GM12873 (cell line): ENCODE data around the gene DIAPH3.

Experiments used
- TF ChIP-seq, protein P1 (sequence below): IDR thresholded peaks from 2 replicates; pipeline ENCODE4 v1.5.1; 2012; ENCODE audit warnings: low read depth, mild to moderate bottlenecking, moderate library complexity, low read length, control low read depth; ENCODE audit not compliant: insufficient read depth; ENCODE audit errors: missing control alignments

Gene DIAPH3

DNA sequence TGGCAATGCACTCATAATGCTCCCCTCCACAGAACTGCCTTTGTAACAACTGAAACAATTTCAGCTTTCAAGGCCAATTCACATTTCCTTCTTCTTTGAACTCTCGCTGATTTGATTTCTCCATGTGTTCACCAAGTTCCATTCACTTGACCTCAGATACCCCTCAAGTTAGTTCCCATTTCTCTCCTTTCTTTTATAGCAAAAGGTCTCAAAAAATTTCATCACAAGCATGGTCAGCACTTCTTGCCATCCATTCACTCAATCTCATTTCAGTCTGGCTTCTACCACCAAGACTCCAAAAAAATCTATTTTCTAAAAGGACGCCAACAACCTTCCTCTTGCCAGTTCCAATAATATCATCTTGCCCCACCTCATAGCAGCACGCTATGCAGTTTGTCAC, 135.7 kb downstream of the DIAPH3 start:
- TF ChIP-seq, protein P1, sequence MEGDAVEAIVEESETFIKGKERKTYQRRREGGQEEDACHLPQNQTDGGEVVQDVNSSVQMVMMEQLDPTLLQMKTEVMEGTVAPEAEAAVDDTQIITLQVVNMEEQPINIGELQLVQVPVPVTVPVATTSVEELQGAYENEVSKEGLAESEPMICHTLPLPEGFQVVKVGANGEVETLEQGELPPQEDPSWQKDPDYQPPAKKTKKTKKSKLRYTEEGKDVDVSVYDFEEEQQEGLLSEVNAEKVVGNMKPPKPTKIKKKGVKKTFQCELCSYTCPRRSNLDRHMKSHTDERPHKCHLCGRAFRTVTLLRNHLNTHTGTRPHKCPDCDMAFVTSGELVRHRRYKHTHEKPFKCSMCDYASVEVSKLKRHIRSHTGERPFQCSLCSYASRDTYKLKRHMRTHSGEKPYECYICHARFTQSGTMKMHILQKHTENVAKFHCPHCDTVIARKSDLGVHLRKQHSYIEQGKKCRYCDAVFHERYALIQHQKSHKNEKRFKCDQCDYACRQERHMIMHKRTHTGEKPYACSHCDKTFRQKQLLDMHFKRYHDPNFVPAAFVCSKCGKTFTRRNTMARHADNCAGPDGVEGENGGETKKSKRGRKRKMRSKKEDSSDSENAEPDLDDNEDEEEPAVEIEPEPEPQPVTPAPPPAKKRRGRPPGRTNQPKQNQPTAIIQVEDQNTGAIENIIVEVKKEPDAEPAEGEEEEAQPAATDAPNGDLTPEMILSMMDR: no peak

DNA sequence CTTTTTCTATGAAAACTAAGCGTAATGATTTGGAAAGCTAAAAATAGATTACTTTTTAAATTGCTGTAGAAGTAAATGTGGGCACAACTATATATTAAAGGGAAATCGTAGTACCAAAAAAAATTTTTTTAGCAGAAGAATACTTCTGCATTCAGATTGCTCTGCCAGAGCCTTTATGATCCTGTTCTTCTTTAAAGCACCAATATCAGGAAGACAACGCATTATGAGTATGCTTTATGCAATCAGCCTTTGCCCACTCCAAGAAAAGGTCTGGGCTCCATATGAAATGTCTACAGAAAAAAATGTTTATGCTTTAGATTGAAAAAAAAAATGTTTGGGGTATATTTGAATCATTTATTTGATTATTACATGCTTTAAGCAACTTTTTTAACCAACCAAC, 137.4 kb downstream of the DIAPH3 start:
- TF ChIP-seq, protein P1: no peak

DNA sequence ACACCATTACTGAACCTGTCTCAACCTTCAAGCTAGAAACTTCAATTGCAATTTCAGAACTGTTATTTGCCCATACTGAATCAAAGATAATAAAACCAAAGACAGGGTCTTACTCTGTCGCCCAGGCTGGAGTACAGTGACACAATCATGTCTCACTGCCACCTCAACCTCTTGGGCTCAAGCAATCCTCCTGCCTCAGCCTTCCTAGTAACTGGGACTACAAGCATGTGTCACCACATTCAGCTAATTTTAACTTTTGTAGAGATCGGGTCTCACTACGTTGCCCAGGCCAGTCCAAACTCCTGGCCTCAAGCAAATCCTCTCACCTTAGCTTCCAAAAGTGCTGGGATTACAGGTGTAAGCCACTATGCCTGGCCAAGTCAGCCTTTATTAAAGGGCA, 143.4 kb downstream of the DIAPH3 start:
- TF ChIP-seq, protein P1: no peak

DNA sequence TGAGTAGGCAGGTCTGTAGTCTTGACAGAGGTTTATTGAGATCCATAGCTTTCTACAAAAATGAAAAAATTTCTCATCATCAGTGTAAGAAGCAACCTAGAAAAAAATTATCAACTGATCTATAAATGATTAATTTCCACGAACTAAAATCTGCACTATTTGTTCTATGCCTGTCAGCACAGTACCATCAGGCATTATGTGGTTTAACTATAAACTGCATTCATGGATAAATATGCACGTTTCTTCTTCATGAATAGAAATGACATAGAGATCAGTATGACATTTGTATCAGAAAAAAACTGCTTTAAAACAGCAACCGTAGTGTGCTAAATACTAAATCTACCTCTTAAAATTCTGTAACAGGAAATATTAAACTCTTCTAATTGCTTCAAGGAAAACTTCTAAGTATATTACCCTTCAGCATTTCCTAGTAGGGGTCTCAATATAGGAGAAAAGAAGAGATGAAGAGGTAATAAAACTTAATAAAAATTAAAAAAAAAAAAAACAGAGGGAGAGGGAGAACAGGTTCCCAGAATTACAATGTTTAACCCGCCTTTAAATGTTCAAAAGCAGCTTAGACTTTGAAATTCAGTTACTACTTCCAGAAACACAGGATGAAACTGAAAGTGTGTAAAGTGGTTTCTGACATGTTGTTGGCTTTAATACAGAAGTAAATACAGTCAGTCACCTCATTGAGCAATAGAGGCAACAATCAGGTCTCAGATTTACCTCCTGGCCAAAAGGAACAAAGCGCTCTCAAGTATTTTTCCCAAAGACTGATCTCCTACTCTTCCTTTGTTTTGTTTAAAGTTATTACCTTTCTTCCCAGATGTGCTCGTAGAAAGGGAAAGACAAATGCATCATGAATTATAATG, 144.4 kb downstream of the DIAPH3 start:
- TF ChIP-seq, protein P1: no peak

DNA sequence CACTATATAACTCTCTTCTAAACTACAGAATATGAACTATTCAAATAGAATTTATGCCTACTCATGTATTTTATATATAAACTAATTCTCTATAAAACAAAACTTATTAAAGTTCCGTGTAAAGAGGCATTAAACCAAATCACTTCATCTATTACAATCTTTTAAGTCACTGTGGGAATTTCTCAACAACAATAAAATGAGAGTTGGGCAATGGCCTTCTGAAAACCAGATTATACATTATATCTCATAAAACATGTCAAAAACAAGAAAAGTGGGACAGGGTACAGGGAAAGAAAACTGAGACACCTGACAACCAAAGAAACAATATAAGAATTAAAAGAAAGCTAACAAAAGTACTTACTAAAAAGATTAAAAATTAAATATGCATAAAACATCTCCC, 145.2 kb downstream of the DIAPH3 start:
- TF ChIP-seq, protein P1: no peak

DNA sequence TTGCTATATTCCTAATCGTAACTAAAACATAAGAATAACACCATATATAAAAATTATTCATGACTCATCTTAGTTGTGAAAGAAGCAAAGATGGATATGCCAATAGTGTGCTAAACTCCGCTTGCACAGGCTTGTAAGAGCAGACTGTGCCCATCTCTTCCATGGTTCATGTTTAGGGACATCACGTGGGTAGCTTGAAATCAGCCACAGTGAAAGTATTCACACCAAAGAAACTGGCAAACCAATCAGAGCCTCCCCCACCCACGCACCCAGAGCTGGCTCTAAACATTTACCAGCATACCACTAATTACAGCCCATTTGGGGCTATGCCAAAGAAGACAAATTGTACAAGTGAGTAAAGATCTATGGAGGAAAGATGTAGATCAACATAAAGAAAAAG, 147.5 kb downstream of the DIAPH3 start:
- TF ChIP-seq, protein P1: no peak

DNA sequence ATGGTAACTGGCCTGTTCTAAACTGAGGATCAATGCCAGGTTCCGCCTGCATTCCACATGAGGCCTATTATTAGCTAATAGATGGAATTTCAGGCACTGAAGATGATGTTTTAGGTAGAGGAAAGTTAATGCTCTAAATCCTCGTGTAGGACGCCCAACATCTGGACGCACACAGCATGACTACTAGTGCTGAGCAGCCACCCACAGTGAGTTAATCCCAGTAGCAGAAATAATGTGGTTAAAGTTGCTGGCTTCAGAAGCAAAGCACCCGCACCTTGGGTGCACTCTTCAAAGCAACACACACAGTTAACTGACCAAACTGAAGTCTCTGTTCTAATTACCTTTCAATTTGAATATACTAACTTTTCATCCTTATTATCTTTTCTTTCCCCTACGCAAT, 150.6 kb downstream of the DIAPH3 start:
- TF ChIP-seq, protein P1: no peak
